GM18873 (cell line): ENCODE data around the gene TTLL8.

Experiments
- ATAC-seq: cut with Tn5 transposase; IDR thresholded peaks from one replicate; pipeline ENCODE4 v1.9.1; 2021; ENCODE audit warnings: mild to moderate bottlenecking, moderate library complexity, moderate number of reproducible peaks; ENCODE audit not compliant: unreplicated experiment, low FRiP score

Gene TTLL8

DNA sequence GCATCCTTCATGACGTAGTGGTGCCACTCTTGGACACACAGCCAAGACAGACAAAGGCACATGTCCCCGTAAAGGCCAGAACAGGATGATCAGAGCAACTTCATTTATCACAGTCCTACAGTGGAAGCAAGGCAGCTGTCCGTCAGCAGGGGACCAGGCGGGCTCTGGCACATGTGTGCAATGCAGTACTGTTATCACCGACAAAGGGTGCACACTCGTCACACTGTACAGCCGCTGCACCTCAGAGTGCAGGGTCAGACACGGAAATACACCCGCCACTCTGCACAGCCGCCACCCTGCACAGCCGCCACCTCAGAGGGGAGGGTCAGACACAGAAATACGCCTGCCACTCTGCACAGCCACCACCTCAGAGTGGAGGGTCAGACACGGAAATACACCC, 32.1 kb downstream of the TTLL8 start:
- ATAC-seq = no peak

DNA sequence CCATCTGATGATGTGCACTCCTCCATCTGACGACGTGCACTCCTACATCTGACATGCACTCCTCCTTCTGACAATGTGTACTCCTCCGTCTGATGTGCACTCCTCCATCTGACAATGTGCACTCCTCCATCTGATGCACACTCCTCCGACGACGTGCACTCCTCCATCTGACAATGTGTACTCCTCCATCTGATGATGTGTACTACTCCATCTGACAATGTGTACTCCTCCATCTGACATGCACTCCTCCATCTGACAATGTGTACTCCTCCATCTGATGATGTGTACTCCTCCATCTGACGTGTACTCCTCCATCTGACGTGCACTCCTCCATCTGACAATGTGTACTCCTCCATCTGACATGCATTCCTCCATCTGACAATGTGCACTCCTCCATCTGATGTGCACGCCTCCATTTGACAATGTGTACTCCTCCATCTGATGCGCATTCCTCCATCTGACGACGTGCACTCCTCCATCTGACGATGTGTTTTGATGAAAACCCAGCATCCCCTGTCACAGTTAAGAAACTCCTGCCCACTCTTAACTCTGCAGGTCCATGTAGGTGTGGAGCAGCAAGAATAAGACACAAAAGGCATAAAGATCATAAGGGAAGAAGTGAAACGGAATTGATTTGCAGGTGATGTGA, 35.8 kb downstream of the TTLL8 start:
- ATAC-seq = no peak

DNA sequence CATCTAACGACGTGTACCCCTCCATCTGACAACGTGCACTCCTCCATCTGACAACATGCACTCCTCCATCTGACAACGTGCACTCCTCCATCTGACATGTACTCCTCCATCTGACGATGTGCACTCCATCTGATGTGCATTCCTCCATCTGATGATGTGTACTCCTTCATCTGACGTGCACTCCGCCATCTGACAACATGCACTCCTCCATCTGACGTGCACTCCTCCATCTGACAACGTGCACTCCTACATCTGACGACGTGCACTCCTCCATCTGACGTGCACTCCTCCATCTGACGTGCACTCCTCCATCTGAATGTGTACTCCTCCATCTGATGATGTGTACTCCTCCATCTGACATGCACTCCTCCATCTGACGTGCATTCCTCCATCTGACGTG, 37.5 kb downstream of the TTLL8 start:
- no peak for ATAC-seq

DNA sequence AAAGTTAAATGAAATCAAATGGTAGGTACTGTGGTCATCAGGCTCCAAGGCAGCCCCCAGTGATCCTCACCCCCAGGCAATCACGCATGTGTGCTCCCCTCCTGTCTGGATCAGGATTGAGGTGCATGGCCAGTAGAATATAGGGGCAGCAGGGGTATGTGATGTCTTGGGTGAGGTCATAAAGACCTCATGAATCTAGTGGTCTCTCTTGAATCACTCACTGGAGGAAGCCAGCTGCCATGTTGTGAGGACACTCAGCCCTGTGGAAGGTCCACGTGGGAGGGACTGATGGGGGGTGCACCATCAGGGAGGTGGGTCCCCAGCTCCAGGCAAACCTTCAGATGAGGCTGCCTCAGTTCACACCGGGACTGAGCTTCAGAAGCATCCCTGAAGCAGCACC, 38.8 kb downstream of the TTLL8 start:
- no peak for ATAC-seq

DNA sequence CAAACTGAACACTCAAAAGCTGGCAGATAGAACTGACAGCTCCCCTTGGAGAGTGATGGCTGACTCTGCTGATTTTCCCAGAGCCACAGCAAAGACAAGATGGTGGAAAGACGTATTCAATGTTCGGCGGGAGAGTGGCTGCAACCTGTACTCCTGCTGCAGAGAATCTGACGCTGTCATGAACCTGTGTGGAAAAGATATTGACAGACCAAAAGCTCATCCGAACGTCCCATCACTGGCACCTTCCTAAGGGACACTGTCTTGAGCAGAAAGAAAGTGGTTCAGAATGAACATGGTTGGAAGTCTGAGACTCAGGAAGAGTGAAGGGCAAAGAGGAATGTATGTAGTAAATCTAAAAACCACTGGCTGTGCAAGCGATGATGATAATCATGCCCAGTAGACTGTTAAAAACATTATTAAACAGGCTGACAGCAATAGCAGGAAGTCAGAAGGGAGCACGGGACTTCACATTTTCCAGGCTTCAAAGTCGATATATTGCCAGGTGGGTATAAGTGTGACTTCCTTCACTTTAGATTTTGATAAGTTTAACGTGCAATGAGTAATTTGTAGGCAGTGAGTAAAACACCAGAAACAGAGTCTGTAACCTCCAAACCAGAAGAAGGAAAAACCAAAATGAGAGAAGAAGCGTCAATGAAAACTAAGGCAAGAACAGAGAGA, 39.4 kb downstream of the TTLL8 start:
- no peak for ATAC-seq

DNA sequence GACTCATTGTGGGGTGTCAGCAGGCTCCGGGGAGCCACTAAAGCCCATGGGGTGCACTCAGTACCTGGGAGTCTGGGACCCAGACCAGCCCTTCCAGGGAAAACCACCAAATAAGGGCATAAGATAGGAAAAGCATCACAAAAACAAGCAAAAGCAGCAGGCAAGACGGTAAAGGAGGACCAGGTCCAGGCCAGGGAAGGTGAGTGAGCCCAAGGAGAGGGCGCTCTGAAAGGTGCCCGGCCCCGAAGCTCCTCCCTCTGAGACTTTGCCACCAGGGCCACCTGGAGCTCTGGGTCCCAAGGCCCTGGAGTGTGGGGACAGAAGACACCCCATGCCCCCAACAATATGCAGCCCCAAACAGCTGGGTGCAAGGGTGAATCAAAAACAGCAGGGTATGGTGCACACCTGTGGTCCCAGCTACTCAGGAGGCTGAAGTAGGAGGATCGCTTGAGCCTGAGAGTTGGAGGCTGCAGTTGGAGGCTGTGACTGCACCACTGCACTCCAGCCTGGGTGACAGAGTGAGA, 40.3 kb downstream of the TTLL8 start:
- no peak for ATAC-seq

DNA sequence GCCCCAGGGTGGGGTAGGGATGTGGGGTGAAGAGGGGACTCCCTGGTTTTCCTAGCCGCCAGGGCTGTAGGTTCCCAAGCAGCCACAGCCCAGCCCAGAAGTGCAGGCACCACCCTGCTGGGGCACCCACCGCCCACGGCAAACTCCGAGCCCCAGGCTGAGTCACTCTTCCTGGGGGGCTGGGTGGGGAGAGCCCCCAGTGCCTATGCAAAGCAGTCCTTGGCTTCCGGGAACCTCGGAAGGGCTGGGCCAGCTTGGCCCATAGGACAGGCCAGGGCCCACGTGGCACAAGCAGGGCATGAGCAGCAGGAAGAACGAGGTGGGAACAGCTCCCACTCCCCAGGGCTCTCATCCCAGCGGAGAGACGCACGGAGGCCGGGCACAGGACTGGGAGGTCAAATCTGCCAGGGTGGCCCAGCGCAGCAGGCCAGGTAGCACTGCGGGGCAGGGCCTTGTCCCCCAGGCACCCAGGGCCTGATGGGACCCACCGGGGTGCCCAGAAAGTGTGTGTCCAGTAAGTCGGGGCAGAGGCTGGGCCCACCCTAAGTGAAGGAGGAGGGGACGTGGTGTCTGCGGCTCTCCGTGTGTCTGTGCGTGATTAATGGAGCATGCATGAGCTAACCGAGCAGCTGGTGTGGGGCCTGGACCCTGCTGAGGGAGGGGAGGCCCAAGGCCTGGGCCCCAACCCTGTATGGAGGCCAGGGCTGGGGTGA, 41.0 kb downstream of the TTLL8 start:
- ATAC-seq = no peak

DNA sequence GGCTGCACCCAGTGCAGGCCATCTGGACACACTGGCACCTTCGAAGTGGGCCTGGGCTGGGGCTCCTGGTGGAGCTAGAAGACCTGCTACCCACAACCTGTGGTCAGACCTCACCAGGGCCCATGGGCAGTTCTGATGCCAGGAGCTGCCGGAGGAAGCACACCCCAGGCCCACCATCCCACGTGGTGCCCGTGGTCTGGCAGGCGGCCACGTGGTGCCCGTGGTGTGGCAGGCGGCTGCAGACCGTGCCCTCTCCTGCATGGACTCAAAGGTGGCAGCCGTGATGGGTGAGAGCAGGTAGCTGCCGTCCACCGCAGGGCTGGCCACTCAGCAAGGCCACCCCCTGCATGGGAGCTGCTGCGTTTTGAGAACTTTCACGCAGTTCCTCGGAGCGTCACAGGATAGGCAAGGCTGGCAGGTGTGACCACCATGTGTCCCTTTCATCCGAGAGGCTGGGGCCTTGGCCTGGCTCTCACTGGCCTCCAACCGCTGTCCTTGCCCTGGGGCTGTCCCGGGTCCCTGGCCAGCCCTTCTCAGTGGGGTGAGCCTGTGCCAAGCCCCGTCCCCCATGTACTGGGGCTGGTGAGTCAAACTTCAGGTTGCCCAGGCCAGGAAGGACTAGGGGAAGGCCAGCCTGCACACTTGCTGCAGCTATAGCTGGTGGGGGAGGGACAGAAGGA, 41.6 kb downstream of the TTLL8 start:
- ATAC-seq = no peak

DNA sequence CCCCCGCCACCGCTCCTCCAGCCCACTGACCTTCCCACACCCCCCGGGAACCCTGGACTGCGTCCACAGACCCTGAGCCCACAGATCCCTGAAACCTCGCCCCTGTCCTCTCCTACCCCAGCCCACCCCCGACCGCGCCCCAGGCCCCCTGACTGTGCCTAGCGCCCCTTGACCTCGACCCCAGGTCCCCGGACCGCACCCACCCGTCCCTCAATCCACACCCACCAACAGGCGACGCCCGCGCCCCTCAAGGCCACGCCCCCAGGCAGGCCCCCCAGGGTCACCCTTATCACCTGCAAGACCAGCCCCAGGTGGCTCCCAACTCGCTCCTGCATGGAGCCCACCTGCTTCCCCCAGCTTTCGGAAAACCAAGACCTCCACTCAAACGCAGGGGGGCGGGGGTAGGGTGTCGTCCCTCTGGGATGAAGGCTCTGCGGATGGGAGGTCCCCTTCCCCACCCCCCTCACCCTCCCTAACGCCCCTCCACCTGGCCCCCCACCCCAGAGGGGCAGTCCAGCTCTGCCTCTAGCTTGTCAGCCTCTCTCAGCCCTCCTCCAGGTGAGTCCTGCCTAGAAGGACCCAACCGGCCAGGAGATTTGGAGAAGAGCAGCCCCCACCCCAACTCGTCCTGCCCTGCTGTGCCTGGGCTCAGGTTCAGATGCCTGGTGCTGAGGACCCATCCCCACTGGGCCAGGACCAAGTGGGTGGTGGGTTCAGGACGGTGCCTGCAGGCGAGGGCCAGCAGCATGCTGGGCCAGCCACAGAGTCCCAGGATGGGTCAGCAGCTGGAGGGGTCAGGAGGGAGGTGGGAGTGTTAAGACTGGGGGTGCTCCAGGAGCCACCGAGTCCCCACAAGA, 42.4 kb downstream of the TTLL8 start:
- ATAC-seq = no peak

DNA sequence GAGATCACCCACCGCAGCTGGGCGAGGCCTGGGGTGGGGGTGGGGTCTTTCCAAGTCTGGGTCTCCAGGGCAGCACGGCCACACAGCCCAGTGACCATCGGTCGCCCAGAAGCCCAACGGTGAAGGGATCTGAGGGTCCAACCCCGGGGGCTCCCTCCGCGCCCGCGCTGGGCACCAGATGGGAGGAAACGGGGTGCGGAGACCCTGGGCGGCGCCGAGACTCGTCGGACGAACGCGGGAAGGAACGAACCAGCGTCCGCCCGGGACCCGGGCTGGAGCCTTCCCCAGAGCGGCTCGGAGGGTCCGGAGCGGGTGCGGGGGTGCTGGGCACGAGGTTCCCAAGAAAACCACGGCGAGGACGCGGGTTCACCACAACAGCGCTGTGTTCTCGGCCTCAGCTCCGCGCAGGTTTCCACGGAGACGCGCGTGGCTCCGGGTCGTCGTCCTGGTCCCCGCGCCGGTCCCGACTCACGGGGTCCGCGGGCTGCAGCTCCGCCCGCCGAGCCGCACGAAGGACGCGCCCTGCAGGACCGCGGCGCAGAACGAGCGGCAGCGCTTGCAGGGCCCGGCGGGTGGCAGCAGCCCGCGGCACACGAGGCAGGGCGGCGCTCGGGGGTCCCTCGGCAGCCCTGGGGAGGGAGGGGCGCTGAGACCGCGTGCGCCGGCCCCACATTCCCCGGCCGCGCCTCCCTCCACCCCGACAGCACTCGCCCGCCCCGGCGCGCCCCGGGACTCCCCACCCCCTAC, 43.3 kb downstream of the TTLL8 start:
- ATAC-seq = no peak

DNA sequence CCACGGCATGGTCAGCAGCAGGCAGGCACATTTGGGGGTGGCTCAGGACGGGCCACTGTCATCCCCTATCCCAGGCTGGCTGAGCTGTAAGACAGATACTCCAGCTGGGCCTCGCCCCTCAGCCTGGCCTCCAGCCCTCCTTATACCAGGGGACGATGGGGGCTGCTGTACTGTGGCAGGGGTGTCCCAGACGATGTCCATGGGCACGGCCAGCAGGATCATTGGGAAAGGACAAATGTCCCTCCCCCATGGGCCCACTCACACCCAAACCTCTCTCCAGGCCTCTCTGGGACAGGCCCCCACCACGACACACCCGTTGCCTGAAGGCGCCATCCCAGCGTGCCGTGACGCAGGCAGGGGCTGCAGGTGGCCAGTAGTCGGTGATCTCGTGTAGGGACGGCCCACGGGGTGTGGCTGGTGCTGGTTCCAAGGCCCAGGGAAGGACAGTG, 44.0 kb downstream of the TTLL8 start:
- ATAC-seq = no peak

DNA sequence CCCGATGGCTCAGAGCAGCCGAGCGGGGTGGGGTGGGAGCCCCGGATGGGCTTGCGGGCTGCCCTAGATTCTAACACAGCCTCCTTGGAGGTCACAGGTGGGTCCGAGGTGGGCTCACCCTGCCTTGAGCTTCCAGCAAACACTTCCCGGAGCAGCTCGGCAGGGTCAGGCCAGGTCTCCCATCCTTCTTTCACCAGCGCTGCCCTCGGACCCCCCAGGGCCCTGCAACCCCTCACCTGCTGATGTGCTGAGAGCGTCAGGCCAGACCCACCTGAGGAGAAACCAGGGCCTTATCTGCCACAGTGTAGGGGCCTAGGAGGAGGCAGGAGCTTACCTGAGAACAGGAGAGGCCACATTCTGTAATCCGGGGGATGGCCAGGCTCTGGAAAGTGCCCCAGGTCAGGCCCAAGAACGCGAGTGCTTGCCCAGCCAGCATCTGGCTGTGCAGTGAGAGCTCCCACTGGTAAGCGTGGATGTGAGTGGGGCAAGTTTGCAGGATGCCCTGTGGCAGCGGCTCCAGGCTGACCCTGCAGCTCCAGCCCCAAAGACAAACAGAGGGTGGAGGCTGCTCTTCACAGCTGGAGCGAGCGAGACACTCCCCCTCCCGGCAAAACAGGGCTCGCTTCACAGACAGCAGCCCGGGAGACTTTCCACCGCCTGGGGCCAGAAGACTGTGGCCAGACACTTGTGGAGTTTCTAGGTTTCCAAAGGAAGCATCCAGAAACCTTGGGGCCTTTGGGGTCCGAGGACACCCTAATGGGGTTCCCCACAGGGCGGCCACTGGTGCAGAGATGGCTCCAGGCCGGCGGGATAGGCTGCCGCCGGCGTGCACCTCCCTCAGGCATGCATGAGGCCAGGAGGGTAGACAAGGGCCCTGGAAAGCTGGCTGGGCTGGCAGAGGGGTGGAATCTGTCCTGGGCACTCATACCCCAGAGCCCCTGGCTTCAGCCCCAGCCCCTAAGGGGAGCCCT, 45.6 kb downstream of the TTLL8 start, which contains the start of gene IL17REL:
IL17REL (minus strand) TSS at position 555 of the 971 bp plus-strand sequence; CDS start at position 436, 119 bp downstream.
- no peak for ATAC-seq

DNA sequence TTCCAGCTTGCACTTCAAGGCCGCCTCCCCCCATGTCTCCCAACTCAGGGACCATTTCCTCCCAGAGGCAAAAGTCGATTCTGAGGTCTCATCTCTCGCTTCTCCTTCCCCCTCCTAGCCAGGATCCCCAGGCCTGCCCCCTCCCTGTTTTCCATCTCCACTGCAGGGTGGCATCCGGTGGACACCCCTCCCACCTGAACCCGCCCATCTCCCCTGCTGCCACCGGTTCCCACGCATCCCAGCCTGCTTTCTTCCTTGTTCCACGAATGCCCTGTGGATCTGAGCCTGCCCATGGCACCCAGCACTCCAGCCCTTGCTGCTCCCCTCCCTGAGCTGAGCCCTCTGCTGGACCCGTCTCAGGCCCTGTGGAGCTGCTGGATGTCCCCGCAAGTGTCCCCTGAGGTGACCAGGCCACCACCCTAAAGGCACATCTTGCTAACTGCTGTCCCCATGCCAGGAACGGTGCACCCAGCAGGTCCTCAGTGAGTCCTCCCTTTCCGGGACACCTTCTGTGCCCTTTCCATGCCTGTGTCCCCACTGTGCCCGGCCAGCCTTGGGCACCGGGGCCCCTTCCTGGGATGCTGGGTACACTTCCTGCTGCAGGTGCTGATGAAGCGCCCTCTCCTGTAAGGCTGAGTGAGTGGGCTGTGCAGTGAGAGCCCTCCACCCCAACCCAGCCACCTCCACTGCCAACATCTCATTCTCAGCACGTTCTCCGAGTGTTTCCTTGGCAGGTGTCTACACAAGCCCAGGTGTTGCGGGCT, 46.5 kb downstream of the TTLL8 start:
- ATAC-seq = no peak

DNA sequence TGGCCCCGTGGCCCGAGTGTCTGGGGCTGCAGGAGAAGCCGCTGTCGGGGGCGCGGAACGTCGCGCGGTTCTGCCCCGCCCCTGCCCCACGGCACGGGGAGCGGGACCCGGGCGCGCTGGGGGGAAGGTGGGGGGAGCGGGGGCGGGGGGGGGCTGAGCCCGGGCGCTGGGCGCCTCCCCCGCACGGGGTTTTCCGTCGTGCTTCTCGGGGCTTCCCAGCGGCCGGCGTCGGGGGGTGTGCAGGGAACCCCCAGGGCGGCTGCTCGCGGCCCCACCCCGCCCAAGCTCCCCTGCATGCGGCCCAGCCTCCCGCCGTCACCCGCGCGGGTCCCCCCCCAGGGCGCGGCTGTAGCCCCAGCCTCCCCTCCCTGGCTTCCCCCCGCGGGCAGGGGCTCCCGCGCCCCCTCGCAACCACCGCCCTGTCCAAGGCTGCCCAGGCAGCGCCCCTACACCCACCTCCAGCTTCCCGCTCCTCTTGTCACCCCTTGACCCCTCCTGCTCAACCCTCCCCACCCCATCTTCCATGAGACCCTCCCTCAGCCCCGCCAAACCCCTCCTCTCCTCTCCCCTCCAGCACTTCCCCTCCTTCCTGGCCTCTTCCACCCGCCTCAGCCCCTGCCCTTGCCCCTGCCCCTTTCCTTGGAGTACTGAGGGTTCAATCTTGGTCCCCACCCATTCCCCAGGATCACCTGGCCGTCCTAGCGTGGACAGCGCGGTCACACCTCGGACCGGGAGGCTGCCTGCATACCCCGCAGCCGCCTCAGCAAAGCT, 47.2 kb downstream of the TTLL8 start:
- no peak for ATAC-seq

DNA sequence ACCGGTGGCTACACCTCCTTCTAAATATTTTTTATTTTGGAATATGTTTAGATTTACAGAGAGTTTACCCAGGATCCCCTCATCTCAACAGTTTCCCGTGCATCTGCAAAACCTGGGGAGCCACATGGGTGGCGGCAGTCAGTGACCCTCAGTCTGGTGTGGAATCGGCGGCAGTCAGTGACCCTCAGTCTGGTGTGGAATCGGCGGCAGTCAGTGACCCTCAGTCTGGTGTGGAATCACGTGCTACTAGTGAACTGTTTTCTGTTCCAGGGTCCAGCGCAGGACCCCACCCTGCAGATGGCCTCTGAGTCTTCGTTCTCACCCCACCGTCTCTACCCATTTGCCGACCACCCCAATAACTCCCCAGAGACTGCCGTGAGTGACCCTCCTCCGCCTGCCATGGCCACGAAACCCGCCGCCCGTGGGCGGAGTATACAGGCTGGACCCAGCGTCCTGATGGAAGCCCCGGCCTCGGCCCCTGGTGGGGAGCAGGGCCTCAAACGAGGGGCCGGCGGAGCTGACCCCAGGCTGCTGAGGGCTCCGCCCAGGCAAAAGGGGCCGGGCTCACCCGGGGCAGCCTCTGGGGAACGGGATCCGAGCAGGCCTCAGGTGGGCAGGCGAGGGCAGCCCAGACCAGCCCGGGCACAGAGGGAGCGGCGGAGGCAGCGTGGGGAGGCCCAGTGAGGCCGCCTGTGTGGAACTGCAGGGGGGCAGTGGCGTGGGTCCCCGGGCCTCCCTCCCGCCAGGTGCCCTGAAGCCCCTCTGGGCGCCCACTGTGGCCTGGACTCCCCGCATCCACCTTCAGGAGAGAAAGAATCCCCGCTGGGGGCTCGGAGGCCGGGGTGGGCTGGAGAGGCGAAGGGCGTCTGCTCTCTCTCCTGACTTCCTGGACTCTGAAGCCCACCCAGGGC, 48.1 kb downstream of the TTLL8 start:
- no peak for ATAC-seq

DNA sequence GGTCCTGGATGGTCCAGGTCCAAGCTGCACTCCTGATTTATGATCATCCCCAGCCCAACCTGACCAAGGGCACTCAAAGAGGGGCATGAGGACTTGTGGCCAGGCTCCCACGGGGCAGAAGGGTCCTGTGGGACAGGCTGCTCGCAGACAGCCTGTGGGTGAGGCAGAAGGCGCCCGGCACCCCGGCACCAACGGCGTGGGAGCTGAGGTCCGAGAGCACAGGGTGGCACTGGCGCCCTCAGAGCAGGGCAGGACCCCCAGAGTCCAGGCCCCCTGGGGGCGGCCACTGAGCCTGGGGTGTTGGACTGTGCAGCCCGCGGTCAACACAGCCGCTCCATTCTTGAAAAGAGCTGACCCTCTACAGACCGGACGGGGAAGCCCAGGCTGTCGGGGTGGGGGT, 48.8 kb downstream of the TTLL8 start:
- ATAC-seq = no peak
